IMR-90 (cell line): Measurements from ENCODE around the gene KLHL29.

Experiments
- BHLHE40 ChIP-seq: fragments of 150-350 bp; IDR thresholded peaks from 2 replicates; pipeline ENCODE4 v1.6.1; 2016; ENCODE audit warnings: mild to moderate bottlenecking, low read depth, low read length
- FOS ChIP-seq: fragments of 150-350 bp; IDR thresholded peaks from 2 replicates; pipeline ENCODE4 v1.6.1; 2016; ENCODE audit warnings: low read depth, low read length
- MAFK ChIP-seq: IDR thresholded peaks from 2 replicates; pipeline ENCODE4 v1.6.1; 2012; ENCODE audit warnings: low read depth, low read length, improper control_type of control experiment
- MAZ ChIP-seq: IDR thresholded peaks from 2 replicates; pipeline ENCODE4 v1.6.1; 2012; ENCODE audit warnings: low read depth, mild to moderate bottlenecking, low read length, improper control_type of control experiment, moderate library complexity, borderline replicate concordance
- NFE2L2 ChIP-seq: fragments of 150-350 bp; IDR thresholded peaks from 2 replicates; pipeline ENCODE4 v1.6.1; 2016; ENCODE audit warnings: low read depth, mild to moderate bottlenecking, low read length
- POLR2A ChIP-seq: IDR thresholded peaks from 2 replicates; pipeline ENCODE4 v1.6.1; 2012; ENCODE audit warnings: mild to moderate bottlenecking, low read depth, low read length
- RFX5 ChIP-seq: IDR thresholded peaks from 2 replicates; pipeline ENCODE4 v1.8.0; 2012; ENCODE audit warnings: low read depth, mild to moderate bottlenecking, low read length, moderate library complexity
- SMC3 ChIP-seq: fragments of 150-350 bp; IDR thresholded peaks from 2 replicates; pipeline ENCODE4 v1.6.1; 2016; ENCODE audit warnings: low read depth, mild to moderate bottlenecking, antibody characterized with exemption, low read length, moderate library complexity
- TF ChIP-seq, protein P1 (sequence below): conservative IDR thresholded peaks from 2 replicates; pipeline ENCODE4 v1.5.1; 2012; ENCODE audit warnings: mild to moderate bottlenecking, low read depth, low read length, improper control_type of control experiment
- TF ChIP-seq, protein P2 (sequence below): fragments of 150-350 bp; IDR thresholded peaks from 2 replicates; pipeline ENCODE4 v1.6.1; 2017; ENCODE audit warnings: mild to moderate bottlenecking, antibody characterized with exemption, low read length, low read depth

- TF ChIP-seq, protein P1, sequence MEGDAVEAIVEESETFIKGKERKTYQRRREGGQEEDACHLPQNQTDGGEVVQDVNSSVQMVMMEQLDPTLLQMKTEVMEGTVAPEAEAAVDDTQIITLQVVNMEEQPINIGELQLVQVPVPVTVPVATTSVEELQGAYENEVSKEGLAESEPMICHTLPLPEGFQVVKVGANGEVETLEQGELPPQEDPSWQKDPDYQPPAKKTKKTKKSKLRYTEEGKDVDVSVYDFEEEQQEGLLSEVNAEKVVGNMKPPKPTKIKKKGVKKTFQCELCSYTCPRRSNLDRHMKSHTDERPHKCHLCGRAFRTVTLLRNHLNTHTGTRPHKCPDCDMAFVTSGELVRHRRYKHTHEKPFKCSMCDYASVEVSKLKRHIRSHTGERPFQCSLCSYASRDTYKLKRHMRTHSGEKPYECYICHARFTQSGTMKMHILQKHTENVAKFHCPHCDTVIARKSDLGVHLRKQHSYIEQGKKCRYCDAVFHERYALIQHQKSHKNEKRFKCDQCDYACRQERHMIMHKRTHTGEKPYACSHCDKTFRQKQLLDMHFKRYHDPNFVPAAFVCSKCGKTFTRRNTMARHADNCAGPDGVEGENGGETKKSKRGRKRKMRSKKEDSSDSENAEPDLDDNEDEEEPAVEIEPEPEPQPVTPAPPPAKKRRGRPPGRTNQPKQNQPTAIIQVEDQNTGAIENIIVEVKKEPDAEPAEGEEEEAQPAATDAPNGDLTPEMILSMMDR, result no peak
- TF ChIP-seq RFX5, result no peak
- no peak for TF ChIP-seq POLR2A
- TF ChIP-seq FOS, result no peak
- TF ChIP-seq SMC3, result no peak
- TF ChIP-seq NFE2L2, result no peak
- TF ChIP-seq MAZ, result no peak
- TF ChIP-seq BHLHE40, result no peak
- TF ChIP-seq, protein P2, sequence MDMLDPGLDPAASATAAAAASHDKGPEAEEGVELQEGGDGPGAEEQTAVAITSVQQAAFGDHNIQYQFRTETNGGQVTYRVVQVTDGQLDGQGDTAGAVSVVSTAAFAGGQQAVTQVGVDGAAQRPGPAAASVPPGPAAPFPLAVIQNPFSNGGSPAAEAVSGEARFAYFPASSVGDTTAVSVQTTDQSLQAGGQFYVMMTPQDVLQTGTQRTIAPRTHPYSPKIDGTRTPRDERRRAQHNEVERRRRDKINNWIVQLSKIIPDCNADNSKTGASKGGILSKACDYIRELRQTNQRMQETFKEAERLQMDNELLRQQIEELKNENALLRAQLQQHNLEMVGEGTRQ, result no peak
- no peak for TF ChIP-seq MAFK
Observed at GRCh38 chr2:23366720-23367119, 18.3 kb upstream of the KLHL29 start.
